ENCODE results near the gene CLSTN2. TPM values are rescaled to one million over a fixed set of nuclear protein-coding genes. Genes with fewer than 3 reads are reported as not detected.

CLSTN2 gene
- polyA plus RNA-seq, 3 donors: 1.4 to 1.8 (median 1.7) TPM

- DNase-seq: peak; percentile 14
These were observed 566.2 kb downstream of the CLSTN2 start for GRCh38 chr3:140501061-140501769.

GRCh38 chr3:140501770-140502364 lies 566.9 kb downstream of the CLSTN2 start:
- DNase-seq: no peak

- DNase-seq: peak; percentile 37
These were observed 570.2 kb downstream of the CLSTN2 start for GRCh38 chr3:140505213-140505612.

GRCh38 chr3:140505876-140506275 lies 570.9 kb downstream of the CLSTN2 start:
- DNase-seq: no peak

- DNase-seq: no peak
These were observed 573.6 kb downstream of the CLSTN2 start for GRCh38 chr3:140508550-140508949.

- DNase-seq: no peak
These were observed 574.5 kb downstream of the CLSTN2 start for GRCh38 chr3:140509534-140509933.

GRCh38 chr3:140510303-140510861 lies 575.4 kb downstream of the CLSTN2 start:
- DNase-seq: no peak

GRCh38 chr3:140521751-140522445 lies 586.9 kb downstream of the CLSTN2 start:
- no peak for DNase-seq

GRCh38 chr3:140522653-140523380 lies 587.8 kb downstream of the CLSTN2 start:
- no peak for DNase-seq

GRCh38 chr3:140523600-140523999 lies 588.6 kb downstream of the CLSTN2 start:
- DNase-seq: no peak

GRCh38 chr3:140527156-140527555 lies 592.2 kb downstream of the CLSTN2 start:
- DNase-seq: no peak

- DNase-seq: no peak
These were observed 594.1 kb downstream of the CLSTN2 start for GRCh38 chr3:140529096-140529495.

- no peak for DNase-seq
These were observed 594.6 kb downstream of the CLSTN2 start for GRCh38 chr3:140529558-140529957.

- DNase-seq: no peak
These were observed 595.1 kb downstream of the CLSTN2 start for GRCh38 chr3:140530131-140530530.

- DNase-seq: no peak
These were observed 595.6 kb downstream of the CLSTN2 start for GRCh38 chr3:140530603-140531002.

- no peak for DNase-seq
These were observed 597.9 kb downstream of the CLSTN2 start for GRCh38 chr3:140532793-140533330.

- no peak for DNase-seq
These were observed 602.1 kb downstream of the CLSTN2 start for GRCh38 chr3:140536926-140537726.

GRCh38 chr3:140537727-140538082 lies 602.7 kb downstream of the CLSTN2 start:
- no peak for DNase-seq

GRCh38 chr3:140540262-140540661 lies 605.3 kb downstream of the CLSTN2 start:
- no peak for DNase-seq

GRCh38 chr3:140541975-140542653 lies 607.1 kb downstream of the CLSTN2 start:
- DNase-seq: no peak

All from renal pelvis (tissue), 4 donors.